DOHH2 (cell line): ENCODE results near the gene ZDHHC24.

ENCODE experiments used
- H3F3A ChIP-seq: fragments of 200-600 bp; sonication (generic), shearing (Covaris generic); 2 replicates; pipeline ENCODE4 v1.6.0; 2016; ENCODE audit warnings: antibody characterized with exemption, mild to moderate bottlenecking; ENCODE audit not compliant: control insufficient read depth, insufficient read depth
- H3K27ac ChIP-seq: fragments of 200-600 bp; sonication (generic); 2 replicates; pipeline ENCODE4 v1.5.1; 2014; ENCODE audit warnings: low read depth, mild to moderate bottlenecking, low read length, moderate library complexity
- H3K27me3 ChIP-seq: fragments of 200-600 bp; sonication (generic); 2 replicates; pipeline ENCODE4 v1.6.1; 2014; ENCODE audit warnings: mild to moderate bottlenecking, low read length, mixed read lengths; ENCODE audit not compliant: control insufficient read depth
- H3K36me3 ChIP-seq: fragments of 200-600 bp; sonication (generic); 2 replicates; pipeline ENCODE4 v1.6.1; 2014; ENCODE audit warnings: mild to moderate bottlenecking, low read length, moderate library complexity, mixed read lengths; ENCODE audit not compliant: control insufficient read depth
- H3K4me1 ChIP-seq: fragments of 200-600 bp; sonication (generic); 2 replicates; pipeline ENCODE4 v1.6.1; 2014; ENCODE audit warnings: mild to moderate bottlenecking, low read length, mixed read lengths; ENCODE audit not compliant: control insufficient read depth
- H3K4me2 ChIP-seq: fragments of 200-600 bp; sonication (generic); 2 replicates; pipeline ENCODE4 v1.6.0; 2014; ENCODE audit warnings: mild to moderate bottlenecking, low read length, moderate library complexity
- H3K4me3 ChIP-seq: fragments of 200-600 bp; sonication (generic); 2 replicates; pipeline ENCODE4 v1.5.1; 2014; ENCODE audit warnings: mild to moderate bottlenecking, low read length, mixed read lengths
- H3K79me2 ChIP-seq: fragments of 200-600 bp; sonication (generic); 2 replicates; pipeline ENCODE4 v1.6.1; 2014; ENCODE audit warnings: mild to moderate bottlenecking, low read length, mixed read lengths; ENCODE audit not compliant: control insufficient read depth
- H3K9me2 ChIP-seq: fragments of 200-600 bp; sonication (generic); replicated peaks from 2 replicates; pipeline ENCODE4 v1.6.1; 2014; ENCODE audit warnings: mild to moderate bottlenecking, low read length, mixed read lengths; ENCODE audit not compliant: control insufficient read depth
- H3K9me3 ChIP-seq: fragments of 200-600 bp; sonication (generic); 2 replicates; pipeline ENCODE4 v1.6.1; 2014; ENCODE audit warnings: antibody characterized with exemption, low read length, mixed read lengths; ENCODE audit not compliant: control insufficient read depth, insufficient read depth
- H4K20me1 ChIP-seq: fragments of 200-600 bp; sonication (generic); 2 replicates; pipeline ENCODE4 v1.6.0; 2014; ENCODE audit warnings: low read depth, mild to moderate bottlenecking, antibody characterized with exemption, low read length, moderate library complexity; ENCODE audit not compliant: control insufficient read depth, insufficient read depth
- EZH2phosphoT487 ChIP-seq: fragments of 200-600 bp; sonication (generic); IDR thresholded peaks from 2 replicates; pipeline ENCODE4 v1.6.1; 2017; ENCODE audit warnings: borderline replicate concordance, mild to moderate bottlenecking, antibody characterized with exemption, low read length, moderate library complexity, mixed read lengths
- TF ChIP-seq, protein P1 (sequence below): fragments of 200-600 bp; sonication (generic); IDR thresholded peaks from one replicate; pipeline ENCODE4 v1.5.1; 2014; ENCODE audit warnings: antibody characterized with exemption, mild to moderate bottlenecking, low read depth, low read length; ENCODE audit not compliant: poor library complexity, severe bottlenecking

The ZDHHC24 gene

DNA sequence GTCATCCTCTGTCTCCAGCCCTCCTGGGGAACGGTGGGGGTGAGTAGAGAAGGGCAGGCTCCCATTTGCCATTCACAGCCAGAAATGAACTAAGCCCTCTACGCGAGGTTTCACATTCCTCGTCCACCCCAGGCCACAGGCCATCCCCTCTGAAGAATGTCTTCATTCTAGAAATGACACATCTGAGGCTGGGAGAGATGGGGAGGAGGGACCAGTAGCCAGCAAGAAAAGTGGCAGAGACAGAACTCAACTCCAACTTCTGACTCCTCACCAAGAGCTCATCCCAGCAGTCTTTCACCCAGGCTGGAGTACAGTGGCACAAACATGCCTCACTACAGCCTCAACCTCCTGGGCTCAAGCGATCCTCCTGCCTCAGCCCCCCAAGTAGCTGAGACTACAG lies 19.1 kb upstream of the ZDHHC24 start:
- Histone ChIP-seq H3K4me3 (no peak overlapping the region), H3K9me3 (no peaks in the 10 kb centered on the region), H3F3A (no peaks in the 10 kb centered on the region), H3K4me2 (no peak overlapping the region), H3K79me2 (no peaks in the 10 kb centered on the region), H3K4me1 (peaks cover 11% of the 10 kb centered on the region), H3K36me3 (no peaks in the 10 kb centered on the region), H3K27ac (no peak overlapping the region), H4K20me1 (no peaks in the 10 kb centered on the region), H3K9me2 (no peaks in the 10 kb centered on the region), H3K27me3 (peaks cover 28% of the 10 kb centered on the region)
- TF ChIP-seq, protein P1, sequence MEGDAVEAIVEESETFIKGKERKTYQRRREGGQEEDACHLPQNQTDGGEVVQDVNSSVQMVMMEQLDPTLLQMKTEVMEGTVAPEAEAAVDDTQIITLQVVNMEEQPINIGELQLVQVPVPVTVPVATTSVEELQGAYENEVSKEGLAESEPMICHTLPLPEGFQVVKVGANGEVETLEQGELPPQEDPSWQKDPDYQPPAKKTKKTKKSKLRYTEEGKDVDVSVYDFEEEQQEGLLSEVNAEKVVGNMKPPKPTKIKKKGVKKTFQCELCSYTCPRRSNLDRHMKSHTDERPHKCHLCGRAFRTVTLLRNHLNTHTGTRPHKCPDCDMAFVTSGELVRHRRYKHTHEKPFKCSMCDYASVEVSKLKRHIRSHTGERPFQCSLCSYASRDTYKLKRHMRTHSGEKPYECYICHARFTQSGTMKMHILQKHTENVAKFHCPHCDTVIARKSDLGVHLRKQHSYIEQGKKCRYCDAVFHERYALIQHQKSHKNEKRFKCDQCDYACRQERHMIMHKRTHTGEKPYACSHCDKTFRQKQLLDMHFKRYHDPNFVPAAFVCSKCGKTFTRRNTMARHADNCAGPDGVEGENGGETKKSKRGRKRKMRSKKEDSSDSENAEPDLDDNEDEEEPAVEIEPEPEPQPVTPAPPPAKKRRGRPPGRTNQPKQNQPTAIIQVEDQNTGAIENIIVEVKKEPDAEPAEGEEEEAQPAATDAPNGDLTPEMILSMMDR: no peak

DNA sequence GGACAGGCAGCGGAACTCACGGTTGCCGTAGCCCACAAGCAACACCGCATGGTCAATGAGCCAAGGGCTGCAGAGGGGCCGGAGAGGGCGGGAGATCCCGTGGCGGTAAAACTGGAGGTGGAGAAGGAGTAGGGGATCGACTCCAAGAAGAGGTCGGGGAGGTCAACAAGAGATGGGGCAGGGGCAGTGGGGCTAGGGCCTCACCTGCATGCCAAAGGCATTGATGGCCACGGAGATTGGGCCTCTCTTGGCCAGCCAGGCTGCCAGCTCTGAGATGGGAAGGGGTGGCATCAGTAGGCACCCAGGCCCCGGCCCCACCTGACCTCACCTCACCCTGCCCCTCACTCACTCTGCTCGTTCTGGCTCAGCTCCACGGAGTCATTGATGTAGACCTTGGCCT lies 18.7 kb upstream of the ZDHHC24 start:
- Histone ChIP-seq H3F3A (no peaks in the 10 kb centered on the region), H3K4me3 (no peak overlapping the region), H4K20me1 (no peaks in the 10 kb centered on the region), H3K27ac (no peak overlapping the region), H3K27me3 (peaks cover 28% of the 10 kb centered on the region), H3K79me2 (no peaks in the 10 kb centered on the region), H3K9me2 (no peaks in the 10 kb centered on the region), H3K4me2 (no peak overlapping the region), H3K36me3 (no peaks in the 10 kb centered on the region), H3K9me3 (no peaks in the 10 kb centered on the region), H3K4me1 (peaks cover 11% of the 10 kb centered on the region)
- TF ChIP-seq EZH2phosphoT487: no peak
- TF ChIP-seq, protein P1: no peak

DNA sequence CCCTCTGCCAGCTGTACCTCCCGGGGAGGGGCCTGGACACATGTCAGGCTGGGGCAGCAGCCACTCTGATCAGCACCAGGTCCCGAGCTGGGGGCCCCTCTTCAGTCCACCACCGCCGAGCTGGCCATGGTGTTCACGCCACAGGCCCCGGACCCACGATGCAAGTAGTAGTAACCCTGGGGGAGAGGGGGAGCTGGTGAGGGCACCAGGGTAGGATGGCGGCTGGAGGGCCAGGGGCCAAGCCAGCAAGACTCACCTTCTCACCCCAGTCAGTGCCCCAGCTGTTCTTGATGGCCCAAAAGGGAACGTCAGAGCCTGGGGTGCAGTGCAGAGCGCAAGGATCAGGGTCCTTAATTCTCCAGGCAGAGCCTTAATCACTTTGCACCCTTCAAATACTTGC lies 18.0 kb upstream of the ZDHHC24 start:
- H3K9me2 ChIP-seq: no peaks in the 10 kb centered on the region
- peaks cover 24% of the 10 kb centered on the region for H3K27me3 ChIP-seq
- no peaks in the 10 kb centered on the region for H3K79me2 ChIP-seq

More for the DNA sequence above, 18.0 kb upstream of the ZDHHC24 start:
- TF ChIP-seq, protein P1: no peak
- TF ChIP-seq EZH2phosphoT487: no peak
- no peaks in the 10 kb centered on the region for H3K9me3 ChIP-seq
- no peak overlapping the region for H3K4me2 ChIP-seq
- H4K20me1 ChIP-seq: no peaks in the 10 kb centered on the region
- no peaks in the 10 kb centered on the region for H3K36me3 ChIP-seq
- H3F3A ChIP-seq: no peaks in the 10 kb centered on the region
- H3K4me1 ChIP-seq: peaks cover 11% of the 10 kb centered on the region
- H3K4me3 ChIP-seq: no peak overlapping the region
- no peak overlapping the region for H3K27ac ChIP-seq
